ENCODE measurements around the gene PLCD4.

The PLCD4 gene

DNA sequence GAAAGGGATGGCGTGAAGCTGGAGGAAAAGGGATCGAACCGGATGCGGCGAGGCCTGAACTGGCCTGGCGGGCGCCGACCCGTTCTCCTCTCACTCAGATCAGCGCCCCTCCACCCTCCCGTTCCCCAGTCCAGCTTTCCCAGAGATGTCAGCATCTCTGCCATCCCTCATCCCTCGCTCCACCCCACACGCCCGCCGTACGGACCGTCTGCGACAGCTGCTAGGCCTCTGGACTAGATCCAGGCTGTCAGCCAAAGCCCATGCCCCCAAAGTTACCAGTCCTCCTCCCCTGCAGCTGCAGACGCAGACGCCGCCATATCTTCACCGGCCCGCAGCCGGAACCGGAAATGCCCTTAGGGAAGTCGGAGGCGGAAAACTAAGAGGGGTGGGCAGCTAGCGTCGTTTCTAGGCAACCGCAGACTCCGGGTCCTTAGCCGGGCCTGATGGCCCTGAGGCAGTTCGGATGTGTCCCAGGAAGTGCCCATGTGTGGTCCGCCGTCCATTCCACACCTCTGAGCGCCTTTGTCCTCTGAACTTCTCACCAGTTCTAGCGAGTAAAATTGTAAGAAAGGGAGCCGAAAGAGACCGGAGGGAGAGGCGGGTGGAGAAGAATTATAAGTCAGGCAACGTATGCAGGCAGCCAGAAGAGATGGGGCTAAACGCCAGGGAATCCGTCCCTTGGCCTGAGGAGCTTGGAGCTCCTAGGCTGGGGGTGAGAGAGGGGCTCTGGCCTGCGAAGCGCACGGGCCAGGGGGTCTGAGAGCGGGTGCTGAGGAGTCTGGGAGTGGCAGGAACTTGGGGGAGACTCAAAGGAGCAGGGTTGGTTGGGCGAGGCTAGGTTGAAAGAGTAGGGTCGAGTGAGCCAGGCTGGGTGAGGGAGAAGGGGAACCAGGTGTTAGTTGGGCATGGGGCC lies 64.2 kb downstream of the PLCD4 start, which contains the start of the genes RNF25 and STK36:
RNF25 (minus strand) TSS at position 349 of the 913 bp plus-strand sequence; CDS start at position 317, 32 bp downstream.
STK36 (plus strand) TSS at position 433 of the 913 bp plus-strand sequence. CDS start 744 bp downstream, outside the sequence.
- DNase-seq = peak; percentile 68 to 71

DNA sequence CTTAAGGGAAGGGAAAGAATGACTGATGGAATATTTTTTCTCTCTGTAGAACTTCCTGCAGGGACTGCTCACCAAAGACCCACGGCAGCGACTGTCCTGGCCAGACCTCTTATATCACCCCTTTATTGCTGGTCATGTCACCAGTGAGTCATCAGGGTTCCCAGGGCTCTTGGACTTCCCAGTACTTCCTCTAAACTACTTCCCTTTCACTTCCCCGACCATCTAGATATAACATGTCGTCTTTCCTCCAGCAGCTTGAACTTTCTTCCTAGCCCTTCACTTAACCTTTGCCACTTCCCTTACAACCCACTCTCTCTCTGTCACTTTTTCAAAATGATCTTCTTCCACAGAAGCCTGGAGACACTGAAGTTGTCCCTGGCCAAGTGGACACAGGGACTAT lies 71.4 kb downstream of the PLCD4 start:
- peak; percentile 89 to 95 for DNase-seq

DNA sequence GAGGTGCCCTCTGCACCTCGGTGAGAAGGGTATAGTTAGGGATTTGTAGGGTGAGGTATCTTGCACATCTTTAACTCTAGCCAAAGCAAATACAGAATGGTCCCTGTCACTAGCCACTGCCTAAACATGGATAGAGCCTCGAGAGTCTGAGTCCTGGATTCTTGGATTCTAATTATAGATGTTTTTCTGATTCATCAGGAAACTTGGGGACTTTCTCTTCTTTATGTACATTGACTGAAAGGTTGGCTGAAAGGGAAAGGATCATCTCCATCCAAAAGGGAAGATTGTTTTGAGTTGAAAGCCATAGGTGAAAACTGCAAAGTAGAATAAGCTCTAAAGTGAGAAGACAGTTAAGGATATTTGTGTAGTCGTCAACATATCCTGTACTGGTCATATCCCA lies 72.4 kb downstream of the PLCD4 start:
- peak in 1 of 2 donors; percentile 50 for DNase-seq
